ES-I3 (cell line): ENCODE measurements around the gene CFAP300.

Source experiments
- H3K36me3 ChIP-seq: 2 replicates; pipeline ENCODE4 v1.6.1; 2013; ENCODE audit warnings: mild to moderate bottlenecking, low read length, control low read depth, moderate library complexity; ENCODE audit not compliant: insufficient read depth
- H3K4me1 ChIP-seq: 2 replicates; pipeline ENCODE4 v1.6.1; 2013; ENCODE audit warnings: mild to moderate bottlenecking, control low read depth, low read length; ENCODE audit not compliant: insufficient read depth
- H3K9ac ChIP-seq: 2 replicates; pipeline ENCODE4 v1.6.1; 2013; ENCODE audit warnings: low read depth, mild to moderate bottlenecking, low read length, moderate library complexity
- H3K9me3 ChIP-seq: 2 replicates; pipeline ENCODE4 v1.6.1; 2013; ENCODE audit warnings: mild to moderate bottlenecking, low read length, moderate library complexity; ENCODE audit not compliant: control insufficient read depth, insufficient read depth

The CFAP300 gene

GRCh38 chr11:102046841-102047240 is 396 bp upstream of the CFAP300 start:
- Histone ChIP-seq H3K9me3 (no peaks in the 10 kb centered on the region), H3K36me3 (no peaks in the 10 kb centered on the region), H3K9ac (peak overlapping the region; percentile 67; the same call in 1 of the 2 replicates), H3K4me1 (peaks cover 3% of the 10 kb centered on the region; the same call in 1 of the 2 replicates)

DNA sequence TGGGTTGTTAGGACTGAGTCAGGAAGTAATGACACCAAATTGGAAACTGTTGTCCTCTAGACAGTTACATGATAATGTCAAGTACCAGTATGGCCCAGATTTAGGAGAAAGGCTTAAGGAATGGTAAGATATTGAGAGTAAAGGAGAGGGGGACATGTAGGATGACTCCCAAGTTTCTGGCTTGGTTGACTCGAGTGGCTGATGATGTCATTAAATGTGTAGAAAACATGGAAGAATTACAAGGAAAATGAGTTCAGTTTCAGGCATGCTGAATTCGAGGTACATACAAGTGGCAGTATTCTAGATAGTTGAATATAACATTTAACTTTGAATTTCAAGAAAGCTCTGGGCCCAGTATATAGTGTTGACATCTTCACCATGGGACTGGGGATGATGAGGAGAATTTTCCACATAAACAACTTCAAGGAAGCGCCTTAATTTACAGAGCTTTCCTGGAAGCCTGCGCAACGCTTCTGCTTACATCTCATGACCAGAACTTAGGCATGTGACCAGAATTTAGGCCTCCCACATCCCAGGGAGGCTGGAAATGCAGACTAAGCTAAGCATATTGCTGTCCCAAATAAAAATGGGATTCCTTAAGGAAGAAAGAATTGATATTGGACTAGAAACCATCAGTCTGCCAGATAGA is 3.8 kb downstream of the CFAP300 start:
- no peak overlapping the region for H3K9ac ChIP-seq
- peaks cover 3% of the 10 kb centered on the region; the same call in 1 of the 2 replicates for H3K4me1 ChIP-seq
- no peaks in the 10 kb centered on the region for H3K9me3 ChIP-seq
- no peaks in the 10 kb centered on the region for H3K36me3 ChIP-seq

- no peak overlapping the region for H3K9ac ChIP-seq
- no peaks in the 10 kb centered on the region for H3K9me3 ChIP-seq
- no peaks in the 10 kb centered on the region for H3K4me1 ChIP-seq
- no peaks in the 10 kb centered on the region for H3K36me3 ChIP-seq
Measured at GRCh38 chr11:102061276-102061675, 14.0 kb downstream of the CFAP300 start.

DNA sequence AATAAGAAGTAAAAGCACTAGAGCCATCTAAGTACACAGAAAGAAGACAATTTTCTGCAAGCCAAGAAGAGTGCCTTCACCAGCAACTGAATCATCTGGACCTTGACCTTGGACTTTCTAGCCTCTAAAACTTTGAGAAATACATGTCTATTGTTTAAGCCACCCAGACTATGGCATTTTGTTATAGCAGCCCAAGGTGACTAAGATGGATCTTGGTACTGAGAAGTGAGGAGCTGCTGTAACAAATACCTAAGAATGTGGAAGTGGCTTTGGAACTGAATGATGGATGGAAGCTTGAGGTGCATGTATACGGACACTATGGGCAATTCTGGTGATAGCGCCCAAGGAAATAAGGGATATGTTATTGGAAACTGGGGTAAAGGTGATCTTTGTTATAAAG is 14.9 kb downstream of the CFAP300 start:
- Histone ChIP-seq H3K9me3 (no peaks in the 10 kb centered on the region), H3K36me3 (no peaks in the 10 kb centered on the region), H3K4me1 (no peaks in the 10 kb centered on the region), H3K9ac (no peak overlapping the region)

DNA sequence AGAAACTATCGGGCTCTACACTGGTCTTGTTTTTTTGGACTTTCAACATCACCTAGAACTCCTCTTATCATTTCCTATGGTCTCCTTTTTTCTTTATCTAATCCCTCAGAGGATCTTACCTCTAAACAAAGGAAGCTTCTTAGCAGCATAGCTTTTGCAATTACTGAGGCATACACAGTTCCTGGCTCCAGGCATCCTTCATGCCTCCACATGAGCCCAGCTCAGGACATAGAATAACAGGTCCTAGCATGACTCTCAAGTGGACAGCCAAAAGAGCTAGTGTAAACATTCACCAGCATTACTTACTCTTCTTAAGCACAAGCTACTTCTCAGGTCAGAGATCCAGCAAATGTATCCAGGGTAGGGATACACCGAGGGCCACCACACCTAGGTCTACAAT is 17.1 kb downstream of the CFAP300 start:
- no peaks in the 10 kb centered on the region for H3K9me3 ChIP-seq
- no peak overlapping the region for H3K9ac ChIP-seq
- H3K4me1 ChIP-seq = no peaks in the 10 kb centered on the region
- no peaks in the 10 kb centered on the region for H3K36me3 ChIP-seq

DNA sequence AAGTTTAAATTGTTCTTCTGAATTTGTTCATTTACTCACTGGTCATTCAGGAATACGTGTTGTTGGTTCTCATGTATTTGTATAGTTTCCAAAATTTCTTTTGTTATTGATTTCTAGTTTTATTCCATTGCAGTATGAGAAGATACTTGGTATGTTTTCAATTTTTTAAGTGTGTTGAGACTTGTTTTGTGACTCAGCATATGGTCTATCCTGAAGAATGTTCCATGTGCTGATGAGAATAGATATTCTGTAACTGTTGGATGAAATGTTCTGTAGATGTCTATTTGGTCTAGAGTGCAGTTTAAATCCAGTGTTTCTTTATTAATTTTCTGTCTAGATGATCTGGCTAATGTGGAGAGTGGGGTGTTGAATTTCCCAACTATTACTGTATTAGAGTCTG is 23.5 kb downstream of the CFAP300 start:
- H3K9ac ChIP-seq = no peak overlapping the region
- no peaks in the 10 kb centered on the region for H3K4me1 ChIP-seq
- H3K36me3 ChIP-seq = no peaks in the 10 kb centered on the region
- no peaks in the 10 kb centered on the region for H3K9me3 ChIP-seq

GRCh38 chr11:102071497-102072472 is 24.5 kb downstream of the CFAP300 start:
- Histone ChIP-seq H3K9ac (no peak overlapping the region), H3K9me3 (no peaks in the 10 kb centered on the region), H3K4me1 (no peaks in the 10 kb centered on the region), H3K36me3 (no peaks in the 10 kb centered on the region)

DNA sequence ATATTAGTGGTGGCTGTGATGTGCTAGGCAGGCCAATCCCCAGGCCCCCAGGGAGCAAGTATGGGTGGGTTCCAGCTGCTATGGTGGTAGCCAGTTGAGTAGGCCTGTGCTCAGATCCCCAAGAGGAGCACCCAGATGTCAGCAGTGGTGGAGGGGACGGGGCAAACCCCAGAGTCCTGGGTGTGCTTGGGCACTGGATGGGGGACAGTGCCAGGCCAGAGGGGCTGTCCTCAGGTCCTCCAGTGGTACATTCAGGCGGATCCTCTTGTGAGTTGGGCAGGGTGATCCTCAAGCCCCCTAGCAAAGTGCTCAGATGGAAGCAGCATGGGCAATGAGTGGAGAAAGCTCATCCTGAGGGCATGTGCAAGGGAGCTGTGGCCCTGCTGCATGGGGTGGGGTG is 26.0 kb downstream of the CFAP300 start:
- Histone ChIP-seq H3K4me1 (no peaks in the 10 kb centered on the region), H3K9me3 (no peaks in the 10 kb centered on the region), H3K36me3 (no peaks in the 10 kb centered on the region), H3K9ac (no peak overlapping the region)

DNA sequence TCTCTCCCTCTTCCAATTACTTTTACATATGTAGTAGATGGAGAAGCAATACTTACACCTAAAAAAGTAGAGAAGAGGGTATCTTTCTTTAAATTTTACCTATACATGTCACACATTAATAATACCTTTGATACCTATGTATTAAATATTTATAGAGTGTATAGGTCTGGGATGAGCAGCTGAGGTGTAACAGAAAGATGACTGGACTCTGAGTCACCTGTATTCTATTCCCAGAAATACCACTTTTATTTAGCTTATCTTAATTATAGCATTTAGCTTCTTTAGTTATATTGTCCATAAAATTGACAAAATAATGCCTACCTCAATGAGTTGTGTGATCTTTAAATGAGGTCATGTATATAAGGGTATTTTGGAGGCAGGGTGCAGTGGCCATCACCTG is 32.4 kb downstream of the CFAP300 start:
- H3K4me1 ChIP-seq = no peaks in the 10 kb centered on the region
- no peaks in the 10 kb centered on the region for H3K36me3 ChIP-seq
- no peaks in the 10 kb centered on the region for H3K9me3 ChIP-seq
- H3K9ac ChIP-seq = no peak overlapping the region

DNA sequence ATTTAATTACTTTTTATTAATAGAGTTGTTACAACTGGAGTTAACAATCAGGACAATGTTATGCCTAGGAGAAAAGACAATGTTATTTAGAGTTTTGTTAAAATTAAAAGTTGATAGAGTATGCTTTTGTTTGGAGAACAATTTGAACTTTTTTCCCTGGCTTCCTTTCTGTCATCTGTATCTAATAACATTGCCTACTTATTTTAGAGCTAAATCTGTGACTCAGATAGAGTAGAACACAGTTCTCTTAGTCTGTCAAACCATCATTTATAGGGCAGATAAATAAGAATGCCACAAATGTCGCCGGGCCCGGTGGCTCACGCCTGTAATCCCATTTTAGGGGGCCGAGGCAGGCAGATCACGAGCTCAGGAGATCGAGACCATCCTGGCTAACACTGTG is 34.1 kb downstream of the CFAP300 start:
- no peaks in the 10 kb centered on the region for H3K36me3 ChIP-seq
- H3K9me3 ChIP-seq = no peaks in the 10 kb centered on the region
- no peak overlapping the region for H3K9ac ChIP-seq
- H3K4me1 ChIP-seq = peaks cover 6% of the 10 kb centered on the region; the same call in 1 of the 2 replicates

- peaks cover 6% of the 10 kb centered on the region; the same call in 1 of the 2 replicates for H3K4me1 ChIP-seq
- no peaks in the 10 kb centered on the region for H3K36me3 ChIP-seq
- no peaks in the 10 kb centered on the region for H3K9me3 ChIP-seq
- H3K9ac ChIP-seq = no peak overlapping the region
Measured at GRCh38 chr11:102085864-102086551, 38.8 kb downstream of the CFAP300 start.

DNA sequence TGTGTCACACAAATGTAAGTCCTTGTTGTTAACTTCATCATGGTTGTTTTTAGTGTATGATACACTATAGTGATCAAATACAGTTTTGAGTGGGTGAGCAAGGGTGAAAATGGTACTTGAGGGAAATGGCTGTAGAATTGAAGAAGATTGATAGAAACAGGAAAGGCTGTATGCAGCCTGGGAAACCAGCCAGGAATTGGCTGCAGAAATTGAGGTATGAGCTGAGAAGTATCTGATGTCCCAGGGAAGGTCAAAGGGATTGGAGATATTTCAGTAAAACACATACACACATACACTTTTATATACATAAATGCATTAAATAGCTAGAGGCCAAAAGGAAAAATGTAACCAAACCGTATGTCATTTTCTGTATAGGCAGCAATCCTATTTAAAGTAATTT is 49.9 kb downstream of the CFAP300 start:
- H3K9ac ChIP-seq = no peak overlapping the region
- no peaks in the 10 kb centered on the region for H3K4me1 ChIP-seq
- H3K36me3 ChIP-seq = no peaks in the 10 kb centered on the region
- H3K9me3 ChIP-seq = no peaks in the 10 kb centered on the region

GRCh38 chr11:102099755-102100154 is 52.5 kb downstream of the CFAP300 start:
- no peaks in the 10 kb centered on the region for H3K36me3 ChIP-seq
- H3K4me1 ChIP-seq = no peaks in the 10 kb centered on the region
- no peak overlapping the region for H3K9ac ChIP-seq
- H3K9me3 ChIP-seq = no peaks in the 10 kb centered on the region

DNA sequence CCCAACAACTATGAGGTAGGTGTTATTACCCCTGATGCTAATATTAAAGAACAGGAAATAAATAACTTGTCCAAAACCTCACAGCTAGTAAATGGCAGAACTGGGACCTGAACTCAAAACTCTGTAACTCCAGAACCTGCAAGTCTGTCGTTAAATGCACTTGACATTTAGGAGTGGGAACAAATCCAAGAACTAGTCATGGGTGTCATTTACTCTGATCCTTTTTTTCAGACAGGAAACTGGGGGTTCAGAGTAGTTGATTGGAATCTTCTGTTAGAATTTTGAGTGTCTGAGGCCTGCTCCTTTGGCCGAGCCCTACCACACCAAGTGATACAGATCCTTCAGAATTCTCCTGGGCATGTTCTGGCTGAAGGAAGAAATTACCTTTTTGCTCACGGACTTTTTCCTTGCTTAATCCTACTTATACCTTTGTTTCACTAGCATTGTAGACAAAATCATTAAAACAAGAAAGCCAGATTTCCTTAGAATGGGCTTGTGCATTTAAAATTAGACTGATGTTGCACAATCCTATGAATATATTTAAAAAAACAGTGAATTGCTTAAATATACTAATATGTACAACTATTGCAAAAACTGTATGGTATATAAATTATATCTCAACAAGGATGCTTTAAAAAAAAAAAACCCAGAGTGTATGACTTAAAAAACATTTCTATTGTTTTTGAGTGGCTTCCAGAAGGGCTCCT is 61.6 kb downstream of the CFAP300 start:
- Histone ChIP-seq H3K36me3 (no peaks in the 10 kb centered on the region), H3K9ac (peak overlapping the region; percentile 89; the same call in 1 of the 2 replicates), H3K4me1 (peaks cover 1% of the 10 kb centered on the region), H3K9me3 (no peaks in the 10 kb centered on the region)
